Left renal pelvis (tissue), 4 donors: ENCODE results near the gene HEYL. TPM values are rescaled to one million over a fixed set of nuclear protein-coding genes. Genes with fewer than 3 reads are reported as not detected.
A peak's percentile ranks its signal among the peaks of the same experiment; 100 is the strongest.

ENCODE experiments used
- DNase-seq, 4 donors: peaks; one replicate each; pipeline ENCODE4 v3.0.0-alpha.2; 2013; ENCODE audit warnings: low read depth in 4 of 4, low spot score in 3 of 4
- polyA plus RNA-seq, 4 donors: library from polyadenylated mRNA; unstranded; fragments of 120-200 nt; gene quantifications; one replicate each; pipeline ENCODE4 v1.2.1, GENCODE V29; 2013; ENCODE audit not compliant: insufficient read length in 4 of 4

The HEYL gene
- polyA plus RNA-seq, 4 donors: 5.6 to 23.9 (median 20.6) TPM

DNA sequence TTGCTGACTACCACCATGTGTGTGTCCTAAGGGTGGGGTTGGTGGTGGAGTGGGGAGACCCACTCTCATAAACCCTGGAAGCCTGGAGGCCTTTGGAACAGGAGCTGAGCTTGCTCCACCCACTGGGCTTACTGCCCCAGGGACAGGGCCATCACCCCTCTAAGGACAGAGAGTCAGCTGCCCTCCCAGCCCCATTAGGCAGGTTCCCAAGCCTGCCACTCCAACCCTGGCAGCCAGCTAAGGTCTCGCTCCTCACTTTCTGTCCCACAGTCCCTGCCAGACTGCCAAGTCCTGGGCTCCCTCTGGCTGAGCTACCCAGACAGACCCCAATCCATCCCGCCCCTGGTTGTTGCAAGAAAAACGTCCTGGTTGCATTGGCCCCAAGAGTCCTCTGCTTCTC, 28.7 kb upstream of the HEYL start:
- no peak for DNase-seq

DNA sequence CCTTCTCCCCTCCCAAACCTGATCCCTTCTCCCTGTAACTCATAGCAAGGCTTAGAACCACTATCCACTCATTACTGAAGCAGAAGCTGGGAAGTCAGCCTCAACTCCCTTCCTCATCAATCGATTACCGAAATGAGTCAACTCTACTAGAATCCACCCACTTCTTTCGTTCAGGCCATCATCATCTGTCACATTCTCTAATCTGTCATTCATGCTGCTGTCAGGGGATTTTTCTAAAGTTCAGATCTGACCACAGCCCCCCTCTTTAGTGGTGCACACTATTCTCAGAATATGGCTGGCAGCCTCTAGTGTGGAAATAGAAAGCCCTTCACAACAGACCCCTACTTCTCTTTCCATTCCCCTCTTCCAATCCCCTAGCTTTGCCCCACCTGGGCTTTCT, 27.3 kb upstream of the HEYL start:
- DNase-seq: no peak

DNA sequence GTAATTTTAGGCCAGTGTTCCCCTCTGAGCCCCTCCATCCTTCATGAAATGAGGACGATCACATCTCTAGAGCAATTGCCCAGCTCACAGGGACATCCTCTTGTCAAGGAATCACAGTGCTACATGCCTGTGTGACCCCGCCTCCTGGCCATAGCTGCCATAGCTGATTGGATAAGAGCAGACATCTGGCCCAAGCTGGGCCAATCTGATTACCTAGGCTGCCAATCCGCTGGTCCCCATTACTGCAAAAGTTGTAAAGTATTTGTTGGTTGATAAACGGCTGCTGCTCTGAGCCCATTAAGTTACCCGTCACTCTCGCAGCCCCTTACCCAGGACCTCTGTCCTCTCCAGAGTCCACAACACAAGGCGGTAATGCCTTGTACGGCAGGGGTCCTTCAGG, 24.1 kb upstream of the HEYL start:
- DNase-seq: no peak

DNA sequence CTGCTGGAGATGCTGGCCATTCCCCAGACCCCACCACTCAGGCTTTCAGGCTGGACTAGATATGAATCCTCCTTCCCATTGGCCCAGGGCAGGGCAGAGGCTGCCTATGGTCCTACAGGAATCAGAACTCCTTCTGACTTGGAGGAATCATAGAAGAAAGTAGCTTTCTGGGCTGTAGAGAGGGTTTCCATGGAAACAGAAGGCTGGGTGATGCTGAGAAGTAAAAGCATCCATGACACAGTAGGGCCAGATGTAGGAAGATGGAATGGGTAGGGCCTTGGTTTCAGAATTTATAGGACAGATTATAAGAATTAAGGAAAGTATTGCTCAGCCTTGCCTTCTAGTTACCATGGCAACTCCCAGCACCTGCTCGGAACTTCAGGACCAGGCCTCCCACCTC, 23.4 kb upstream of the HEYL start:
- DNase-seq: no peak

DNA sequence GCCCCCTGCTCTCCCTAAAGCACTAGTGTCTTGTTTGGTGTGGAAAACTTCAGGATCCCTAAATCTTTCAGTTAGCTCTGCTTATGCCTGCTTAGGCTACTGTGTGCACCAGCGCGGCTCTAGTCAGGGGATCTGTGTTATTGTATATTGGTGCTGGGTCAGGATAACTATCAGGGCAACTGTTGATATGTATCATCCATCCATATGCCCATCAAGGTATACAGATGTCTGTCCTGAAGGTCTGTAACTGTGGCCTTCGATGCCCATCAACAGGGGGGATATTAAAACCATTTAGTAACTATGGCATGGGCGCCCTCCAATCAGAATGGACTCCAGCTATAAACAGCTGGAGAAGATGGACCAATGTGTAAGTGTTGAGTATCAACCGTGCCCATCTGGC, 20.1 kb upstream of the HEYL start:
- no peak for DNase-seq

DNA sequence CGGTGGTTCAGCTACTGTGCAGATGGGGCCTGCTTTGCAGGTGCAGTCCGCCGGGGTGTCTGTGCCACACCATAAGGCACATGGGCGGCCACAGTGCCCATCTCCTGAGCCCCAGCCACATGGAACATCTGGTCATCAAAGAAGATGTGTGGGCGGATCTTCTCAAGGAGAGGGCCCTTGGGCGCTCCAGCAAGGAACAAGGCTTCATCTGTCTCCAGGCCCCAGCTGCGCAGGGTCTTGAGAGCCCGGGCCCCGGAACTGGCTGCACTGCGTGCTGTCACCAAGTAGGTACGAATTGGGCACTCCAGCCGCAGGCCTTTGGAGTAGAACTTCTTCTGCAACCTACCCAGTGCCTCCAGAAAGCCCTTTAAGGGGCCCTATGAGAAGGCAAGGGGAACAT, 19.7 kb upstream of the HEYL start:
- DNase-seq: no peak

DNA sequence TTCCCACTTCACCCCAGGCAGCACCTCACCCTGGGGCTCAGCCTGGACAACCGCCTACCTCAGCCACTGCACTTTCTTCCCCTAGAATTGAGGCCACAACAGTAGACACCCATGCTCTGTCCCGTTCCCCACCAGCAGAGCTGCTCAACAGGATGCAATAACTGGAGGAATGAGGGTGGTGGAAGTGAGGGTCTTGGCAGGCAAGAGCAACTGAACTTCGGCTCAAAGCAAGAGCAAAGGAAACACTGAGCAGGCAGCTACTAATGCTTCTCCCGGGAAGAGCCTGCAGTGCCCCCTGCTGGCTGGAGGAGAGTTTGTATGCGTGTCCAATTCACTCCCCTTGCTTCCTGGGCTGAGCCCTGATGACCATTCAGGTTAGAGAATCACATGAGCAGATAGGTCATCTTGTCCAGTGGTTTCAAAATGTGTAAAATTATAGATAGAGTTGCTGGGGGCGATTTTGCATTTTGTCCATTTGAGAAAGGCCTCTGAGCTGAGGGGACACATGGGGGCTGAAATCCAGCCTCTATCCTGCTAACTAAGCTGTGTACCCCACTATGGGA, 18.6 kb upstream of the HEYL start:
- DNase-seq: peak in 3 of 4 donors; percentile 41 to 60 (median 53)

DNA sequence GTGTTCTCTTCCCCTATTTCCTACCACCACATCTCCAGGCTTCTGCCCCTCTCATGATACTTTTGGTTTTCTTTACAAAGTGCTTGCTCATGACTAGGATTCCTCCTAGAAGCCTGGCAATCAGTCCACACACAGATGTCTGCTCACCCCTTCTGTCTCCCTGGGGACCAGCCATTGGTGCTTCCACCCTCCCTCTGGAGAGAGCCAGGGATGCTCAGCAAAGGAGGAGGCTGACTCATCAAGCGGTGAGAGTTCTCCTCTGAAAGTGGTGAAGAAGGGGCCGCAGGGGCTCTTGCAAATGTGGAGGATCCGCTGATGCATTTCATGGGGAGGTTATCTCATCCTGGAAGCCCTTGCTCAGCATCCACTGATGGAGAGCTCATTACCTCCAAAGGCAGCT, 18.0 kb upstream of the HEYL start:
- DNase-seq: no peak

DNA sequence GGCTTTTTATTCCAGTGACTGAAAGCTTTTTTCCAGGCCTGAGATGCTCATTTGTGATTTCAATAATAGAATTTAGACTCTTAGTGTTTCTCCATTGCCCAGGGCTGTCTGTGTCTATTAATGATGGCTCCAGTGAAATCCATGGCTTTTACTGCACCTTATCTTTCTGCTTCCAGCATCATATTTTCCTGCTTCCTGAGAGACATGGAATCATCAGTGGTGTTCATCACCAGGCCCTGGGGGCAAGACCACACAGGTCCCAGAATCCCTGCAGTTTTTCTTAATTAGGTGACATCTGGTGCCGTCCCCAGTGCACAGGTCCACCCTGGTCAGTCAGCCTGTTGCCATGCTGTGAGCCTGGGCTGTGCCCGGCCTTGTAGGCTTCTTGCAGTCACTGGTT, 16.9 kb upstream of the HEYL start:
- DNase-seq: no peak

DNA sequence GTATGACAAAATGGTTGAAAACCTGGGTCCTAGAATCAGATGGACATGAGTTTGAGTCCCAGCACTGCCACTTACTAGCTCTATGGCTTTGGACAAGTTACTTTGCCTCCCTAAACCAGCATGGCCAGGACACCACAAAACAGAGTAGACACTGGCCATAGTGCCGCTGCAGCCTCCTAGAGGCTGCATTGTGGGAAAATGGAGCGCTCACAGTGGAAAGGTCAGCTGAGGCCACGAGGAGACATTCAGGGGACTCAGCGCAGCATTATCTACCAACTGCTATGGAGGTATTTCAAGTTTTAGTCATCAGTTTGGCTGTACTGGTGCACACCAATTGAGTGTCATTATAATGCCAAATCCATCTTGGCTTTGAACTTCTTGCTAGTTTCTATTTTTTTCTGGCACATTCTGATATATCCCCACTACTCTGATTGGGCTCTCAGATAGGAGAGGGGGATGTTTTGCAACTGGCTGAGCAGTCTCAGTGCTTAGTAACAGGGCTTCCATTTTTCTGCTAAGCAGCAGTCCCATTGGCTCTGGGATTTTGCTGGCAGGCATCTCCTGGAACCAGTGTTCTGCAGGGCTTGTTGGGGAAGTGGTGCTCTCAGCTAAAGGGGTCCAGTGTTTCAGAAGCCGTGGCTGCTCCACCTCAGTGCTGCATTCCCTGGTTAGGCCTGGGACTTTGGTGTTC, 16.3 kb upstream of the HEYL start:
- DNase-seq: no peak

DNA sequence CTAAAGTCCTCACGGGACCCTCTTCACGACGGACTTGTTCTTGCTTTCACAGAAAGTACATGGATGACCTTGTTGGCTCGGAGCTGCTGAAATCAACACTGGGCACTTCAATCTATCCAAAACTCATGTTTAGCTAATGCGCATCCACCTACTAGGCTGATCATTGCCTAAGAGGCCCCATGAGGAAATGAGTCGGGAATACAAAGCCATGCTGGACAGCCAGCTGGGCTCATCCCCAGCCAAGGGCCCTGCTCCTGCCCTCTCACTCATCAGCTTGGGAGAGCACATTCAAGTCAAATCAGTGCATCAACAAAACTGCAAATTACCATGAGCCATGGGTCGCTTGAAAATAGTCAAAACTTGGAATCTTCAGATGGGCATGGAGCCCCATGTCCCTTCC, 14.8 kb upstream of the HEYL start:
- no peak for DNase-seq

DNA sequence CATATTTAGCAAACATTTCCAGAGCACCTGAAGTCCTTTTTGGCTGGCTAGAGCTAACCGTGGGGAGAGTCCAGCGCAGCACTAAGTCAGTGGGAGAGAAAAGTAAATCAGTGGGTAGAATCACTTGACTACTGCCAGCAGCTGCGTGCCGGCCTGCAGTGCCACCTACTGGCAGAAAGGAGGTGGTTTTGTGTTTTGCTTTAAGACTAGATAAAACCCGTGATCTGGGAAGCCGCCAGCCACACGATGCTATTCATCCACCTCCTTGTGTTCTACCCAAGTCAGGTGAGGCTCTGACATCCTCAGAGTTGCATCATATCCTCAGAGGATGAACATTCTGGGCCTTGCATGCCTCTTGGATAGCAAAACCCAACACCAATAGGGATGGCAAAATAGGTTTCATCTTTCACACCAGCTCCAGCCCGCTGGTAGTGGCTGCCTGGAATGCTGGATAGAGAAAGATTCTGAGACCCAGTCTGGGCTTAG, 14.1 kb upstream of the HEYL start:
- peak in 2 of 4 donors; percentile 53 to 60 for DNase-seq

DNA sequence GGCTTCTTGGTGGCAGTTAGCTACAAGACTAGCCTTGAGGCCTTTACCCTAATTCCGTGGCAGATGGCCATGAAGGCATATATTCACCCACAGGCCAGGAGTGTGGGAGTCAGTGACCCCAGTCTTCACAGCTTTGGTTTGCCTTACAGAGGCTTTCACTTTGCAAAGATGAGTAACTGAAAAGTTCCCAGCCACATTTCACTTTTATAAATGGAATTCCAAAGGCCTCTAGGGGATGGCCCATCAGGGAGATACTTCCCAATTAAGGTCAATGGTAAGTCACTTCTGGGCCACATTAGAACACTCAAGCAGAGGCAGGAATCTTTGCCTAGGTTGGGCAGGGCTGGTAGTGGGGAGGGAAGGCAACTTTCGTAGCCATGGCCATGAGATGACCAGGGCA, 13.1 kb upstream of the HEYL start:
- no peak for DNase-seq

DNA sequence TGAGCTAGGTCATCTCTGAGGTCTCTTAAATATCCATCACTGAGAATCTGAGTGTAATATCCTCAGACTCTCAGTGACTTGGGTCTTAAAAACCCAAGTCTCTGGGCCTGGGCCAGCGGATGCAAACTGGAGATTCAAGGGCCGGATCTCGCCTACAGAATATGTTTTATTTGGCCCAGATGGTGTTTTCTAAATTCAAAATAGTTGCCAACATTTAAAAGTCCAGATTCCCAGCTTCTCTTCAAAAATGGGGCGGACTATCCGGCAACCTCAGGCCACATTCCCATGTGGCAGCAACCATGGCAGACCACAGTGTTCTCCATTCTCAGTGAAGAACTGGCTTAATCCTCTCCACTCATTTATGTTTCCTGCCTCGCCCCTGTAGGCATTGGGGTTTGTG, 12.7 kb upstream of the HEYL start:
- no peak for DNase-seq

DNA sequence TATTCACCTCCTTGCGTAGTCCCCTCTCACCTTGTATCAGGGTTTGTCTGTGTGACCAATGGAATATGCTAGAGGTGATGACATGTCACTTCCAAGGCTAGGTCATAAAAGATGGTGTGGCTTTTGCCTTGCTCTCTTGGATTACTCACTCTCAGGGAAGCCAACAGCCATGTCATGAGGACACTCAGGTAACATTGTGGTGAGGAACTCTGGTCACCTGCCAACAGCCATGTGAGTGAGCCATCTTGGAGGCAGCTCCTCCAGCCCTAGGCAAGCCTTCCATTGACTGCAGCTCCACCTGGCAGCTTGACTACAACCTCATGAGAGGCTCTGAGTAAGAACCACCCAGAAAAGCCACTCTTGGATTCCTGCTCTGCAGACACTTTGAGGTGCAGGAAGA, 11.0 kb upstream of the HEYL start:
- no peak for DNase-seq

DNA sequence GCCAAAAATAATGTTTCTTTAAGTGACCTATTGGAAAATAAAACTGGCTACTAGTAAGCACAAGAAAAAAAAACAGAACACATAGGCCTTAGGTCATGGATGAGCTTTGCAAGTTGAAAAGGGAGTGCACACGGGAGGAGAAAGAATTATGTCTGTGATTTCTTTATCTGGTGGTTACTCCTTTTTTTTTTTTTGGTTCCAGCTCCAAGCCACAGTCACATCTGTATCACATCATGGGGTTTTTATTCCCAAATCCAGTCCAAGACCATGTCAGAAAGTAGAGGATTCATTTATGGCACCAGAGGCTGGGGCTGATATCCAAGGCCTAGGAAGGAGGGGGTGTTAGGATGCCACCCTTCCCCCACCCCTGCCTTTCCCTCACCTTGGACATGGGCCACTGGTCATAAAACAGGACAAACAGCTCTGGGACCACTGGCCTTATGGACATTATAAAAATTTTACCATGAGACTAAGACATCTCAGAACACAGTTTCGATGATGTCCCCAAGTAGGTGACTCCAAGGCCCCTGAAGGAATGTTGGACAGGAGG, 10.3 kb upstream of the HEYL start:
- no peak for DNase-seq

DNA sequence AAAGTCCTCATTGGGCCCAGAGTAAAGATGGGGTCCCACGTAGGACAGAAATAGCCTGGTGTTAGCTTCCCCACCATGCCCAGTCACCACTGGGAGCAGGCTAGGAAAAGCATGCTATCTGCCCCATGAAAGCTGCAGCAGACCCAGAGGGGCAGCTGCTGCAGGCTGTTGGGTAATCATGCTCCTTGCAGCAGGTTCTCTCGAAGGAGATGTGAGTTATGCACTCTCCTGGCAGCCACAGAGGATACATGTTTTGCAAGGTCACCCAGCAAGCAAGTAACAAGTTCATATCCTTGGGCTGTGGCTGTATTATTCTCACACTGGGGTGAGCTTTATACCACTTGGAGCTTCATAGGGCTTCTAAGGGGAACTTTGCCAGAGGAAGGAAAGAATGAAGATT, 9.1 kb upstream of the HEYL start:
- DNase-seq: no peak

DNA sequence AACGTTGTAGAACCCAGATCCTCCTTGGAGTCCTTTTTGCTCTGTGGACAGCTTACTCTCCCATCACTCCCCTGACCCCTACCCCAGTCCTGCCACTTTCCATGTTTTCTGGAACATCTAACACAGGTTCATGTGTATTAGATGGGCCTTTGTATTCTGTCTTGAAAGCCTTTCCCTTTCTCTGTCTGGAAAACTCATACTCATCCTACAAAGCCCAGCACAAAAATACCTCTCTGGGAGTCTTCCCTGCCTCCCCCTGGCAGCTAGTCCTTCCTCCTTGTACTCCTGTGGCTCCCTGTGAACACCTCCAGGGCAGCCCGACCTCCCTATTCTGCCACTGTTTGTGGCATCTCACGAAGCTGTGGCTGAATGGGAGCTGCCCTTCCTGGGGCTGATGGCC, 7.8 kb upstream of the HEYL start:
- no peak for DNase-seq

DNA sequence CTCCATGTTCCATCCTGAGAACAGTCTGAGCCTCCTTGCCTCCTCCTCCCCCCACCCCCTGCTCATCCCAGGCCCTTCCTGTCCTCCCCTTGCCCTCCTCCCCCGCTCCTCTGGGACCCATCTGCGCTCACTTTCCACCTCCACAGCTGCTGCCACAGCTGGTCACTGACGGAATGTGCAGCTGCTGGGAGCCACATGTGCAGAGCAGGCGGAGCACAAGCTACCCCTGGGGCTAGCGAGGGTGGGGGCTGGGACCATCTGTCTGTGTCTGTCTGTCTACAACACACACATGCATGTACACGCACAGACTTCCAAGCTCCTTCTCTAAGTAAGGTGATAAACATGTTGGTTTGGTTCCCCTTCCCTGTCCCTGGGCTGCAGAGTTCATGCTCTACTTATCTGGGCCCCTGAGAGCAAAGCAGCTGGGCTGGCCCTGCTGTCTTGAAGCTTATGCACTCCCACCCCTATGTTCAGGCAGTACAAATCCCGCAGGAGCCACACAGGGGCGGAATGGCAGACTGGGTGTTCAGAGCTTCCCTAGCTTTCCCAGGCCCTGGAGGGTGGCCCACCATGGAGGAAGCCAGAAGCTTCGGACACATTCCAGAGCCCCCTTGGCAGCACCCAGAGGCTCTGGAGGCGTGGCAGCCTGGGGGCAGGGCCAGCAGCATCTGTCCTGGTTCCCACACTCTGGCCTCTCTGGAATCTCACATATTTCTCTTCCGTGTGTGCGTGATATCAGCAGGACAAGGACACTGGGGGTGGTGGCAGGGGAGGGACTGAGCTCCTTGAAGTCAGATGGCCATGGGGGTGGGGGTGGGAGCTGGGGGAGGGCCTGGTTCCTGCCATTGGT, 7.0 kb upstream of the HEYL start:
- peak; percentile 55 to 73 (median 66) for DNase-seq

DNA sequence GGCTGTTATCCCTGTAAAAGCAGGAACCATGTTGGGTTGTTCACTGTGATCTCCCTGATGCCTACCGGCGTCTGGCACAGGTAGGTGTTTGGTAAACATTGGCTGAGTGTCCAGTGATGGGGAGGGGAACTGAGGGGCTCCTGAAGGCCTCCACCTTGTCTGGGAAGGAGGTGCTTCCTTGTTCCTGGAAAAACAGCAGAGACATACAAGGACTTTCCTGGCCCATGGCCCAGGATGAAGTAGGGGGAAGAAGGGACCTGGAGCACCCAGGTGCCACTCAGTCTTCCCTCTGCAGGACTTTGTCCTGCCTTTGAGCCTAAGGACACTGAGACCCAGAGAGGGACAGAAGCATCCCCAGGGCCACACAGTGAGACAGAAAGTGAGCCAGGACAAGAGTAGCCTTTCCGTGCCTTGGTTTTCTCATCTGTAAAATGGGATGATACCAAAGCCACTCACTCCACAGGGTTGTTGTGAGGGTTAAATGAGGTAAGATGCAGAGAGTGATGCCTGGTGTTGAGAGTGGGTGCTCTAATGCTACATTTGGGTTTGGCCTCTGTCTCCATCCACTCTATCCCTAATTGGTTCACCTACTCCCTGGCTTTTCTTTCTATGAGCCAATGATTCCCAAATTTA, 6.1 kb upstream of the HEYL start:
- no peak for DNase-seq

DNA sequence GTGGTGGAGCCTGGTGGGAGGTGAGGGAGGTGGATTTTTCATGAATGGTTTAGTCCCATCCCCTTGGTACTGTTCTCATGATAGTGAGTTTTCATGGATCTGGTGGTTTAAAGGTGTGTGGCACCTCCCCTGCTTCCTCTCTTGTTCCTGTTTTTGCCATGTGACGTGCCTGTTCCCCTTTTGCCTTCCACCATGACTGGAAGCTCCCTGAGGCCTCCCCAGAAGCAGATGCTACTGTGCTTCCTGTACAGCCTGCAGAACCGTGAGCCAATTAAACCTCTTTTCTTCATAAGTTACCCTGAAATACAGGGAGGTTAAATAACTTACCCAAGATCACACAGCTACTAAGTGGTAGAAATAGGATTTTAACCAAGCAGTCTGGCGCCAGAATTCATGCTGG, 4.3 kb upstream of the HEYL start:
- no peak for DNase-seq
